Measurements from ENCODE around the gene B3GALT2.
"Not testable (repeated sequence)": the region's sequence is repeated elsewhere in the genome, so short reads cannot be mapped to it uniquely, and the experiment has no call there.

The B3GALT2 gene

GRCh38 chr1:193211539-193211938 is 25.1 kb upstream of the B3GALT2 start:
- H3K4me3 ChIP-seq (ENCODE audit: insufficient read depth, low read depth, low read length, poor library complexity, severe bottlenecking) = no peak overlapping the region
- no peak overlapping the region for H3K27ac ChIP-seq (ENCODE audit: insufficient read depth, low read length, poor library complexity, severe bottlenecking)
- peaks cover 15% of the 10 kb centered on the region for H3K36me3 ChIP-seq (ENCODE audit: control insufficient read depth, insufficient read depth, low read length)
- DNase-seq = no peak
- H3K9me3 ChIP-seq (ENCODE audit: control insufficient read depth, low read length) = no peaks in the 10 kb centered on the region
- H3K27me3 ChIP-seq (replicated peaks; ENCODE audit: control insufficient read depth, insufficient read depth, low read length, poor library complexity, severe bottlenecking) = no peaks in the 10 kb centered on the region
- no peaks in the 10 kb centered on the region for H3K4me1 ChIP-seq (ENCODE audit: control insufficient read depth, insufficient read depth, low read length, poor library complexity, severe bottlenecking)

- H3K4me3 ChIP-seq (ENCODE audit: insufficient read depth, low read depth, low read length, poor library complexity, severe bottlenecking) = no peak overlapping the region
- DNase-seq = no peak
- peaks cover 21% of the 10 kb centered on the region for H3K36me3 ChIP-seq (ENCODE audit: control insufficient read depth, insufficient read depth, low read length)
- H3K4me1 ChIP-seq (ENCODE audit: control insufficient read depth, insufficient read depth, low read length, poor library complexity, severe bottlenecking) = no peaks in the 10 kb centered on the region
- H3K27me3 ChIP-seq (replicated peaks; ENCODE audit: control insufficient read depth, insufficient read depth, low read length, poor library complexity, severe bottlenecking) = no peaks in the 10 kb centered on the region
- no peaks in the 10 kb centered on the region for H3K9me3 ChIP-seq (ENCODE audit: control insufficient read depth, low read length)
- H3K27ac ChIP-seq (ENCODE audit: insufficient read depth, low read length, poor library complexity, severe bottlenecking) = no peak overlapping the region
These were observed 24.6 kb upstream of the B3GALT2 start for GRCh38 chr1:193210996-193211395.

GRCh38 chr1:193201021-193201420 is 14.6 kb upstream of the B3GALT2 start:
- H3K4me3 ChIP-seq (ENCODE audit: insufficient read depth, low read depth, low read length, poor library complexity, severe bottlenecking) = no peak overlapping the region
- no peak overlapping the region for H3K27ac ChIP-seq (ENCODE audit: insufficient read depth, low read length, poor library complexity, severe bottlenecking)
- H3K27me3 ChIP-seq (replicated peaks; ENCODE audit: control insufficient read depth, insufficient read depth, low read length, poor library complexity, severe bottlenecking) = no peaks in the 10 kb centered on the region
- H3K9me3 ChIP-seq (ENCODE audit: control insufficient read depth, low read length) = no peaks in the 10 kb centered on the region
- no peak for DNase-seq
- no peaks in the 10 kb centered on the region for H3K36me3 ChIP-seq (ENCODE audit: control insufficient read depth, insufficient read depth, low read length)
- no peaks in the 10 kb centered on the region for H3K4me1 ChIP-seq (ENCODE audit: control insufficient read depth, insufficient read depth, low read length, poor library complexity, severe bottlenecking)

- H3K4me1 ChIP-seq (ENCODE audit: control insufficient read depth, insufficient read depth, low read length, poor library complexity, severe bottlenecking) = no peaks in the 10 kb centered on the region
- H3K36me3 ChIP-seq (ENCODE audit: control insufficient read depth, insufficient read depth, low read length) = no peaks in the 10 kb centered on the region
- DNase-seq = no peak
- H3K27me3 ChIP-seq (replicated peaks; ENCODE audit: control insufficient read depth, insufficient read depth, low read length, poor library complexity, severe bottlenecking) = no peaks in the 10 kb centered on the region
- H3K4me3 ChIP-seq (ENCODE audit: insufficient read depth, low read depth, low read length, poor library complexity, severe bottlenecking) = no peak overlapping the region
- H3K27ac ChIP-seq (ENCODE audit: insufficient read depth, low read length, poor library complexity, severe bottlenecking) = no peak overlapping the region
- H3K9me3 ChIP-seq (ENCODE audit: control insufficient read depth, low read length) = no peaks in the 10 kb centered on the region
These were observed 13.5 kb upstream of the B3GALT2 start for GRCh38 chr1:193199940-193200339.

- Histone ChIP-seq H3K9me3 (ENCODE audit: control insufficient read depth, low read length) (no peaks in the 10 kb centered on the region), H3K36me3 (ENCODE audit: control insufficient read depth, insufficient read depth, low read length) (peaks cover 3% of the 10 kb centered on the region), H3K4me3 (ENCODE audit: insufficient read depth, low read depth, low read length, poor library complexity, severe bottlenecking) (no peak overlapping the region), H3K4me1 (ENCODE audit: control insufficient read depth, insufficient read depth, low read length, poor library complexity, severe bottlenecking) (peaks cover 3% of the 10 kb centered on the region), H3K27me3 (replicated peaks; ENCODE audit: control insufficient read depth, insufficient read depth, low read length, poor library complexity, severe bottlenecking) (no peaks in the 10 kb centered on the region), H3K27ac (ENCODE audit: insufficient read depth, low read length, poor library complexity, severe bottlenecking) (no peak overlapping the region)
- DNase-seq = no peak
These were observed 6.2 kb upstream of the B3GALT2 start for GRCh38 chr1:193192586-193192985.

- no peaks in the 10 kb centered on the region for H3K27me3 ChIP-seq (replicated peaks; ENCODE audit: control insufficient read depth, insufficient read depth, low read length, poor library complexity, severe bottlenecking)
- peaks cover 3% of the 10 kb centered on the region for H3K36me3 ChIP-seq (ENCODE audit: control insufficient read depth, insufficient read depth, low read length)
- no peaks in the 10 kb centered on the region for H3K9me3 ChIP-seq (ENCODE audit: control insufficient read depth, low read length)
- DNase-seq = no peak
- no peak overlapping the region for H3K4me3 ChIP-seq (ENCODE audit: insufficient read depth, low read depth, low read length, poor library complexity, severe bottlenecking)
- H3K4me1 ChIP-seq (ENCODE audit: control insufficient read depth, insufficient read depth, low read length, poor library complexity, severe bottlenecking) = peaks cover 3% of the 10 kb centered on the region
- H3K27ac ChIP-seq (ENCODE audit: insufficient read depth, low read length, poor library complexity, severe bottlenecking) = no peak overlapping the region
These were observed 3.8 kb upstream of the B3GALT2 start for GRCh38 chr1:193190096-193190744.

- Histone ChIP-seq H3K27ac (ENCODE audit: insufficient read depth, low read length, poor library complexity, severe bottlenecking) (no peak overlapping the region), H3K9me3 (ENCODE audit: control insufficient read depth, low read length) (no peaks in the 10 kb centered on the region), H3K4me1 (ENCODE audit: control insufficient read depth, insufficient read depth, low read length, poor library complexity, severe bottlenecking) (peaks cover 3% of the 10 kb centered on the region), H3K4me3 (ENCODE audit: insufficient read depth, low read depth, low read length, poor library complexity, severe bottlenecking) (no peak overlapping the region), H3K36me3 (ENCODE audit: control insufficient read depth, insufficient read depth, low read length) (peaks cover 3% of the 10 kb centered on the region), H3K27me3 (replicated peaks; ENCODE audit: control insufficient read depth, insufficient read depth, low read length, poor library complexity, severe bottlenecking) (no peaks in the 10 kb centered on the region)
- DNase-seq = no peak
These were observed 3.2 kb upstream of the B3GALT2 start for GRCh38 chr1:193189442-193190095.

GRCh38 chr1:193188915-193189314 is 2.5 kb upstream of the B3GALT2 start:
- H3K4me3 ChIP-seq (ENCODE audit: insufficient read depth, low read depth, low read length, poor library complexity, severe bottlenecking); H3K27me3 ChIP-seq (replicated peaks; ENCODE audit: control insufficient read depth, insufficient read depth, low read length, poor library complexity, severe bottlenecking); H3K4me1 ChIP-seq (ENCODE audit: control insufficient read depth, insufficient read depth, low read length, poor library complexity, severe bottlenecking); H3K9me3 ChIP-seq (ENCODE audit: control insufficient read depth, low read length); DNase-seq; H3K36me3 ChIP-seq (ENCODE audit: control insufficient read depth, insufficient read depth, low read length); H3K27ac ChIP-seq (ENCODE audit: insufficient read depth, low read length, poor library complexity, severe bottlenecking): not testable (repeated sequence)

- Histone ChIP-seq H3K4me1 (ENCODE audit: control insufficient read depth, insufficient read depth, low read length, poor library complexity, severe bottlenecking) (peaks cover 3% of the 10 kb centered on the region), H3K9me3 (ENCODE audit: control insufficient read depth, low read length) (no peaks in the 10 kb centered on the region), H3K27ac (ENCODE audit: insufficient read depth, low read length, poor library complexity, severe bottlenecking) (peak overlapping the region; percentile 11), H3K4me3 (ENCODE audit: insufficient read depth, low read depth, low read length, poor library complexity, severe bottlenecking) (no peak overlapping the region), H3K27me3 (replicated peaks; ENCODE audit: control insufficient read depth, insufficient read depth, low read length, poor library complexity, severe bottlenecking) (no peaks in the 10 kb centered on the region), H3K36me3 (ENCODE audit: control insufficient read depth, insufficient read depth, low read length) (no peaks in the 10 kb centered on the region)
- no peak for DNase-seq
These were observed 701 bp upstream of the B3GALT2 start for GRCh38 chr1:193187114-193187513.

GRCh38 chr1:193185211-193185610 is 1.2 kb downstream of the B3GALT2 start:
- Histone ChIP-seq H3K36me3 (ENCODE audit: control insufficient read depth, insufficient read depth, low read length) (peaks cover 3% of the 10 kb centered on the region), H3K27me3 (replicated peaks; ENCODE audit: control insufficient read depth, insufficient read depth, low read length, poor library complexity, severe bottlenecking) (no peaks in the 10 kb centered on the region), H3K9me3 (ENCODE audit: control insufficient read depth, low read length) (no peaks in the 10 kb centered on the region), H3K27ac (ENCODE audit: insufficient read depth, low read length, poor library complexity, severe bottlenecking) (peak overlapping the region; percentile 40), H3K4me3 (ENCODE audit: insufficient read depth, low read depth, low read length, poor library complexity, severe bottlenecking) (peak overlapping the region; percentile 39), H3K4me1 (ENCODE audit: control insufficient read depth, insufficient read depth, low read length, poor library complexity, severe bottlenecking) (peaks cover 3% of the 10 kb centered on the region)
- no peak for DNase-seq

All from effector memory CD4-positive, alpha-beta T cell (primary cell).